Nephron progenitor cell (in vitro differentiated cells): Measurements from ENCODE around the gene ZNF385B.

ENCODE experiments used
- DNase-seq: peaks from one replicate; pipeline ENCODE4 v3.0.0; 2021
- H3K27ac Mint-ChIP-seq: 2 replicates; pipeline ENCODE4 v1.8.0; 2021; ENCODE audit warnings: mild to moderate bottlenecking, moderate library complexity, mixed read lengths
- H3K27me3 Mint-ChIP-seq: 2 replicates; pipeline ENCODE4 v1.8.0; 2021; ENCODE audit warnings: mild to moderate bottlenecking, low read depth, mixed read lengths; ENCODE audit not compliant: poor library complexity
- H3K36me3 Mint-ChIP-seq: 2 replicates; pipeline ENCODE4 v1.8.0; 2021; ENCODE audit warnings: low read depth, mixed read lengths
- H3K4me1 Mint-ChIP-seq: 2 replicates; pipeline ENCODE4 v1.8.0; 2021; ENCODE audit warnings: mixed read lengths
- H3K4me3 Mint-ChIP-seq: 2 replicates; pipeline ENCODE4 v1.8.0; 2021; ENCODE audit warnings: mild to moderate bottlenecking, moderate library complexity, mixed read lengths
- H3K9me3 Mint-ChIP-seq: 2 replicates; pipeline ENCODE4 v1.8.0; 2021; ENCODE audit warnings: mild to moderate bottlenecking, moderate library complexity, mixed read lengths
- TF ChIP-seq, protein P1 (sequence below): fragments of 200-600 bp; sonication (generic); IDR thresholded peaks from 2 replicates; pipeline ENCODE4 v1.5.0; 2021; ENCODE audit warnings: antibody characterized with exemption

Gene ZNF385B

DNA sequence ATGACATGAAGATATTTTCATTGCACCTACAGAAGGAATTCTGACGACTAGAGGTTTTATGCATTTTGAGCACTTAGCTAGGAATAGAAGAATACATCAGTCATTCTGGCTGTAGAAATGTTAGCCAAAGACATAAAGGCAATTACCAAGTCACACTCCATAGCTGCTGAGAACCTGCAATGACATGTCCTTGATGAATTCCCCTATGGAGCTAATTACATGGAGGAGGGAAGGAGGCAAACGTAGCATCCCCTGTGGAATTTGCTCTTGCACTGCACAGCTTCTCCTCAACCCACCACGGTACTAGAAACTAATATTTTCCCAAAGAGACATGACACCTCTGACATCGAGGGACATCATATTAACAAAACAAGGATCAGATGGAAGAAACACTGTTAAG, 422.8 kb downstream of the ZNF385B start:
- no peak overlapping the region for H3K4me3 Mint-ChIP-seq
- no peak for DNase-seq
- no peaks in the 10 kb centered on the region for H3K36me3 Mint-ChIP-seq
- H3K27me3 Mint-ChIP-seq = no peaks in the 10 kb centered on the region
- H3K27ac Mint-ChIP-seq = no peak overlapping the region
- peaks cover 13% of the 10 kb centered on the region for H3K4me1 Mint-ChIP-seq
- TF ChIP-seq, protein P1, sequence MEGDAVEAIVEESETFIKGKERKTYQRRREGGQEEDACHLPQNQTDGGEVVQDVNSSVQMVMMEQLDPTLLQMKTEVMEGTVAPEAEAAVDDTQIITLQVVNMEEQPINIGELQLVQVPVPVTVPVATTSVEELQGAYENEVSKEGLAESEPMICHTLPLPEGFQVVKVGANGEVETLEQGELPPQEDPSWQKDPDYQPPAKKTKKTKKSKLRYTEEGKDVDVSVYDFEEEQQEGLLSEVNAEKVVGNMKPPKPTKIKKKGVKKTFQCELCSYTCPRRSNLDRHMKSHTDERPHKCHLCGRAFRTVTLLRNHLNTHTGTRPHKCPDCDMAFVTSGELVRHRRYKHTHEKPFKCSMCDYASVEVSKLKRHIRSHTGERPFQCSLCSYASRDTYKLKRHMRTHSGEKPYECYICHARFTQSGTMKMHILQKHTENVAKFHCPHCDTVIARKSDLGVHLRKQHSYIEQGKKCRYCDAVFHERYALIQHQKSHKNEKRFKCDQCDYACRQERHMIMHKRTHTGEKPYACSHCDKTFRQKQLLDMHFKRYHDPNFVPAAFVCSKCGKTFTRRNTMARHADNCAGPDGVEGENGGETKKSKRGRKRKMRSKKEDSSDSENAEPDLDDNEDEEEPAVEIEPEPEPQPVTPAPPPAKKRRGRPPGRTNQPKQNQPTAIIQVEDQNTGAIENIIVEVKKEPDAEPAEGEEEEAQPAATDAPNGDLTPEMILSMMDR = no peak
- H3K9me3 Mint-ChIP-seq = no peaks in the 10 kb centered on the region

DNA sequence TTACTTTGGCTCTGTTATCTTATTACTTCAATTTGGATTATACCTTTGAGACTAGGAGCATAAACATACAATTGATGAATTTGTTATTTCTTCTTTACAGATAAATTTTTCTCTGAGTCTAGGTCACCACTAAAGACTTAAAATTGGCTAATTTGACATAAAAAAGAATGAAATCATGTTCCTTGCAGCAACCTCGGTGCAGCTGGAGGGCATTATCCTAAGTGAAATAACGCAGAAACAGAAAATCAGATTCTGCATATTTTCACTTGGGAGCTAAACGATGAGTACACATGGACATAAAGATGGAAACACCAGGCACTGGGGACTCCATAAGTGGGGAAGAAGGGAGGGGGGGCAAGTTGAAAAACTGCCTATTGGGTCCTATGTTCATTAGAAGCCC, 424.0 kb downstream of the ZNF385B start:
- TF ChIP-seq, protein P1 = no peak
- H3K9me3 Mint-ChIP-seq = no peaks in the 10 kb centered on the region
- no peak overlapping the region for H3K27ac Mint-ChIP-seq
- no peaks in the 10 kb centered on the region for H3K27me3 Mint-ChIP-seq
- no peak overlapping the region for H3K4me3 Mint-ChIP-seq
- H3K4me1 Mint-ChIP-seq = peaks cover 8% of the 10 kb centered on the region
- DNase-seq = no peak
- no peaks in the 10 kb centered on the region for H3K36me3 Mint-ChIP-seq

DNA sequence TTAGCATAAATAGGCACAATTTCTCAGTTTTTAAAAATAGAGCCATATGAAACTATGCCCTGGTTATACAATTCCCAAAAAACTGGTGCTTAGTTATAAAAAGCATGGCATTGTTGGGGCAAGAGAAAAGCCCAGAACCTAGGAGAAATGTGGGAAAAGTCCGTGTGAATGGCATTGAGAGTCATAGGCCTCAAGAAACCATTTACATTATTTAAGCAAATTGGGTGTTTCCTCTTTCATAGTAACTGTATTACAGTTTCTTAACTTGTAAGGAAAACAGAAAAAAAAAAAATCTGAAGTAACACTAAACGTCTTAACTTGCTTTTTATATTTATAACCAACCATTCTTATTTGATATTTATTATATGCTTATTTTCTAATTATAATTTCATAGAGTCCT, 425.8 kb downstream of the ZNF385B start:
- Mint-ChIP-seq H3K9me3 (no peaks in the 10 kb centered on the region), H3K4me3 (no peak overlapping the region), H3K27me3 (no peaks in the 10 kb centered on the region), H3K4me1 (peaks cover 8% of the 10 kb centered on the region), H3K27ac (no peak overlapping the region), H3K36me3 (no peaks in the 10 kb centered on the region)
- no peak for DNase-seq
- TF ChIP-seq, protein P1 = no peak

DNA sequence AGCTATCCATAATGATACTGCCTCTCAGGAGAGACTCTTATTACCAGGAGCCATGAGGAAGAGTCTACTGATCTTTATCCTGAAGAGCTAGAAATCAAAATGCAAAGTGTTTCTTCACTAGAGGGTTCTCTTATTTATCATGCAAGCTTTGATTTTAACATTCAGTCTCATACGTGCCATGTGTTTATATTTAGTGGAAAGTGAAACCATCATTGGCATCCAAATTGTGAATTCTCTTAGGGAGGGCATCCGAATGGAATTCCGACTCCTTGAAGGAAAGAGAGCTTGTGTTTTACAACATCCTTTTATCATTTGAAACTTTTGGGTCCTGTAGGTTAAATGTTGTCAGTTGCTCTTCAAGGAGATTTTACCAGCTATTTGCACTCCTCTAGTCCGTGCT, 426.4 kb downstream of the ZNF385B start:
- Mint-ChIP-seq H3K9me3 (no peaks in the 10 kb centered on the region), H3K36me3 (no peaks in the 10 kb centered on the region), H3K27me3 (no peaks in the 10 kb centered on the region), H3K4me3 (no peak overlapping the region), H3K27ac (no peak overlapping the region), H3K4me1 (peaks cover 8% of the 10 kb centered on the region)
- DNase-seq = no peak
- TF ChIP-seq, protein P1 = no peak

DNA sequence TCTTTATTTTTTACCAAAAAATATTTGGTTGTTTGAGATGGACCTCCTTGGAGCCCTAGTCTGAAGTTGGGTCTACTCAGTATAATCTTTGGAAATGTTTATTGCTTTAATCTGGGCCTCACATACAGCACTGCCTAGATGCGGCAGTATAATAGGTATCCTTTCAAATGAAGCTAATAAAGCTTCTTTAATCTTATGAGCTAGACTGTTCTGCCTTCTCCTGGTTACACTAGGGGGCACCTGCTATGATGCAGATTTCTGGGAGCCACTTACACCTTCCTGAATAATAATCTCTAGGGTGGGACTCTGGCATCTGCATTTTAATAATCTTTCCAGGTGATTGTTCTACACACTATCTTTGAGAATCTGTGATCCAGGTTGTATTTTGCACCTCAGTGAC, 427.1 kb downstream of the ZNF385B start:
- TF ChIP-seq, protein P1 = no peak
- no peak for DNase-seq
- H3K4me3 Mint-ChIP-seq = no peak overlapping the region
- peaks cover 9% of the 10 kb centered on the region for H3K4me1 Mint-ChIP-seq
- no peak overlapping the region for H3K27ac Mint-ChIP-seq
- H3K9me3 Mint-ChIP-seq = no peaks in the 10 kb centered on the region
- no peaks in the 10 kb centered on the region for H3K36me3 Mint-ChIP-seq
- no peaks in the 10 kb centered on the region for H3K27me3 Mint-ChIP-seq

DNA sequence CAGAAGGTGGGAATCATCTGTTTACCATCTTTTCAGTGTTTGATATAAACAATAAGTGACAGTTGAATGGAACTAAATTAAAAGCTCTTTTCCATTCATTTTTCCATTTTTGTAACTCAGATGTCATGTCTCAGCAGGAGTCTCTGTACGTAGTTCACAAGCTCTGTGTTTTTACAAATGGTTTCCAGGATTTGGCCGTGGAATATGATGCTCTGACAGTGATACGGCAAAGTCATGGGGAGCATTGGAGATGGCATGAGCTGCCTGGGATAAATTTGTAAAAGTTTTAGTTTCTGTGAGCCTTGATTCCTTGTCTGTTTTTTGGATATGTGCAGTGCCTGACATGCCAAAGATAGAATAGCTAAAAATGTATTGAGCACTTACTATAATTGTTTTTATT, 428.7 kb downstream of the ZNF385B start:
- TF ChIP-seq, protein P1 = no peak
- H3K36me3 Mint-ChIP-seq = no peaks in the 10 kb centered on the region
- peaks cover 5% of the 10 kb centered on the region for H3K27me3 Mint-ChIP-seq
- H3K9me3 Mint-ChIP-seq = no peaks in the 10 kb centered on the region
- H3K27ac Mint-ChIP-seq = no peak overlapping the region
- H3K4me3 Mint-ChIP-seq = no peak overlapping the region
- peaks cover 14% of the 10 kb centered on the region for H3K4me1 Mint-ChIP-seq
- no peak for DNase-seq
